Measurements from ENCODE around the gene GYPA. TPM values are rescaled to one million over a fixed set of nuclear protein-coding genes. Genes with fewer than 3 reads are reported as not detected.
"Not testable (repeated sequence)": the region's sequence is repeated elsewhere in the genome, so short reads cannot be mapped to it uniquely, and the experiment has no call there.

GYPA gene
- total and polyA plus RNA-seq, 2 of the 4 experiments (the other 2 are of a cell fraction) = not detected

GRCh38 chr4:144141493-144141892 is 975 bp upstream of the GYPA start:
- no peaks in the 10 kb centered on the region for H3K4me1 ChIP-seq (ENCODE audit: control insufficient read depth, insufficient read depth, low read length)
- no peak overlapping the region for H2AFZ ChIP-seq (replicated peaks; ENCODE audit: low read length, poor library complexity)
- DNase-seq = no peak
- H3K4me2 ChIP-seq (ENCODE audit: low read depth, low read length) = no peak overlapping the region
- in situ Hi-C loops (cut with MboI; ENCODE audit: low sequenced_read_pairs) = no loop called here
- H2BK5ac ChIP-seq (ENCODE audit: low read depth, low read length, poor library complexity, severe bottlenecking) = no peak overlapping the region
- dilution Hi-C loops (cut with HindIII; ENCODE audit: low sequenced_read_pairs, unreplicated experiment) = no loop called here
- BruUV-seq (replicated peaks) = no TSS peak
- CTCF ChIA-PET = no interaction called here
- no CpG with 5 or more reads among the region's 2 CpGs for WGBS, 2 experiments (ENCODE audit: extremely low coverage in 2 of 2, insufficient read length in 1 of 2)
- no peaks in the 10 kb centered on the region for H4K20me1 ChIP-seq (ENCODE audit: insufficient read depth, low read length)
- H3K36me3 ChIP-seq (ENCODE audit: control insufficient read depth, insufficient read depth, low read length) = no peaks in the 10 kb centered on the region
- no peak overlapping the region for H4K8ac ChIP-seq (ENCODE audit: low read depth in 2 of 2, low read length in 2 of 2)
- H3K14ac ChIP-seq (replicated peaks; ENCODE audit: low read depth, low read length) = no peak overlapping the region
- no peak overlapping the region for H3K4me3 ChIP-seq (ENCODE audit: insufficient read depth, low read depth, low read length)
- H2BK120ac ChIP-seq (ENCODE audit: low read depth, low read length) = no peak overlapping the region
- H3K56ac ChIP-seq (ENCODE audit: extremely low read depth, insufficient read depth, low read length) = no peak overlapping the region
- no peak overlapping the region for H2BK20ac ChIP-seq (ENCODE audit: low read depth, low read length)
- H3K18ac ChIP-seq (ENCODE audit: low read depth, low read length) = no peak overlapping the region
- no peaks in the 10 kb centered on the region for H3K9me1 ChIP-seq (ENCODE audit: insufficient read depth, low read length)
- no peak overlapping the region for H2AK5ac ChIP-seq (ENCODE audit: low read depth, low read length)
- H3K9me3 ChIP-seq (ENCODE audit: control insufficient read depth, insufficient read depth, low read length) = no peaks in the 10 kb centered on the region
- POLR2A ChIA-PET (ENCODE audit: unreplicated experiment) = no interaction called here
- H4K91ac ChIP-seq (ENCODE audit: insufficient read depth, low read depth, low read length) = no peak overlapping the region
- no peak overlapping the region for H3K27ac ChIP-seq (ENCODE audit: insufficient read depth, low read length)
- no peak overlapping the region for H2BK15ac ChIP-seq (ENCODE audit: low read depth, low read length)
- H3K4ac ChIP-seq (ENCODE audit: low read depth, low read length) = no peak overlapping the region
- intact Hi-C loops (cut with micrococcal nuclease) = loop anchor here (5.0 kb wide), 1 partner anchor 369 kb away; no protein-coding TSS in a partner anchor
- ATAC-seq (ENCODE audit: low read depth) = no peak
- H3K23ac ChIP-seq (ENCODE audit: low read depth, low read length) = no peak overlapping the region
- H3K79me1 ChIP-seq (ENCODE audit: low read depth in 1 of 2, low read length in 2 of 2) = no peaks in the 10 kb centered on the region
- H4K5ac ChIP-seq (ENCODE audit: low read depth, low read length) = no peak overlapping the region
- TF ChIP-seq RCOR1 (IDR thresholded peaks at IDR 0.05; ENCODE audit: insufficient replicate concordance, low read length) = no peak
- TF ChIP-seq NFE2L2 (IDR thresholded peaks at IDR 0.05; ENCODE audit: low read depth, low read length) = no peak
- no peak for TF ChIP-seq ELK1 (IDR thresholded peaks at IDR 0.05; ENCODE audit: borderline replicate concordance, low read depth, low read length)
- TF ChIP-seq CTCF (conservative IDR thresholded peaks at IDR 0.05; ENCODE audit: low read depth, low read length) = no peak
- no peak for TF ChIP-seq RFX5 (IDR thresholded peaks at IDR 0.05; ENCODE audit: low read depth, low read length)
- H3K9ac ChIP-seq (ENCODE audit: low read depth, low read length) = no peak overlapping the region
- no peaks in the 10 kb centered on the region for H3K27me3 ChIP-seq (ENCODE audit: control insufficient read depth, insufficient read depth, low read length)
- no peak overlapping the region for H2AK9ac ChIP-seq (replicated peaks; ENCODE audit: low read depth, low read length, poor library complexity)

GRCh38 chr4:144139991-144140390 is 527 bp downstream of the GYPA start:
- H3K18ac ChIP-seq (ENCODE audit: low read depth, low read length); H2BK120ac ChIP-seq (ENCODE audit: low read depth, low read length); H3K4me1 ChIP-seq (ENCODE audit: control insufficient read depth, insufficient read depth, low read length); H4K8ac ChIP-seq (ENCODE audit: low read depth in 2 of 2, low read length in 2 of 2); H2AK5ac ChIP-seq (ENCODE audit: low read depth, low read length); H3K4me3 ChIP-seq (ENCODE audit: insufficient read depth, low read depth, low read length); CTCF ChIA-PET; H3K14ac ChIP-seq (replicated peaks; ENCODE audit: low read depth, low read length); H2AK9ac ChIP-seq (replicated peaks; ENCODE audit: low read depth, low read length, poor library complexity); H3K27ac ChIP-seq (ENCODE audit: insufficient read depth, low read length); H3K9ac ChIP-seq (ENCODE audit: low read depth, low read length); H3K56ac ChIP-seq (ENCODE audit: extremely low read depth, insufficient read depth, low read length); H2BK5ac ChIP-seq (ENCODE audit: low read depth, low read length, poor library complexity, severe bottlenecking); POLR2A ChIA-PET (ENCODE audit: unreplicated experiment); H3K23ac ChIP-seq (ENCODE audit: low read depth, low read length); dilution Hi-C loops (cut with HindIII; ENCODE audit: low sequenced_read_pairs, unreplicated experiment); H4K5ac ChIP-seq (ENCODE audit: low read depth, low read length); BruUV-seq (replicated peaks); H4K20me1 ChIP-seq (ENCODE audit: insufficient read depth, low read length); in situ Hi-C loops (cut with MboI; ENCODE audit: low sequenced_read_pairs); H3K4ac ChIP-seq (ENCODE audit: low read depth, low read length); H2AFZ ChIP-seq (replicated peaks; ENCODE audit: low read length, poor library complexity); DNase-seq; H3K9me1 ChIP-seq (ENCODE audit: insufficient read depth, low read length); H3K9me3 ChIP-seq (ENCODE audit: control insufficient read depth, insufficient read depth, low read length); H3K79me1 ChIP-seq (ENCODE audit: low read depth in 1 of 2, low read length in 2 of 2); H4K91ac ChIP-seq (ENCODE audit: insufficient read depth, low read depth, low read length); H2BK20ac ChIP-seq (ENCODE audit: low read depth, low read length); H3K27me3 ChIP-seq (ENCODE audit: control insufficient read depth, insufficient read depth, low read length); H3K36me3 ChIP-seq (ENCODE audit: control insufficient read depth, insufficient read depth, low read length); H3K4me2 ChIP-seq (ENCODE audit: low read depth, low read length); ATAC-seq (ENCODE audit: low read depth); H2BK15ac ChIP-seq (ENCODE audit: low read depth, low read length): not testable (repeated sequence)
- intact Hi-C loops (cut with micrococcal nuclease) = loop anchor here (5.0 kb wide), 1 partner anchor 368 kb away; no protein-coding TSS in a partner anchor
- no CpG with 5 or more reads among the region's 4 CpGs for WGBS, 2 experiments (ENCODE audit: extremely low coverage in 2 of 2, insufficient read length in 1 of 2)

All from IMR-90 (cell line).